Calu3 (cell line): Measurements from ENCODE around the gene CHST9. TPM values are rescaled to one million over a fixed set of nuclear protein-coding genes. Genes with fewer than 3 reads are reported as not detected.

ENCODE experiments used
- BruUV-seq: library from RNA; stranded (reverse); fragments of 400-500 nt; replicated peaks from 2 replicates; lab custom pipeline; 2021; lab: Mats Ljungman, UMichigan
- CTCF ChIA-PET: fragments of 300-600 bp; sonication (Branson Sonifier 250); formaldehyde crosslinking; loops from one replicate; lab custom pipeline; 2022; ENCODE audit warnings: antibody characterized with exemption; lab: Charles Lee
- DNase-seq: peaks from one replicate; pipeline ENCODE4 v3.0.0; 2022
- H3K27ac Mint-ChIP-seq: one replicate; pipeline ENCODE4 v1.8.0; 2022; ENCODE audit warnings: mixed read lengths; ENCODE audit not compliant: unreplicated experiment
- H3K27me3 Mint-ChIP-seq: one replicate; pipeline ENCODE4 v1.8.0; 2022; ENCODE audit warnings: mixed read lengths; ENCODE audit not compliant: unreplicated experiment
- H3K36me3 Mint-ChIP-seq: one replicate; pipeline ENCODE4 v1.8.0; 2022; ENCODE audit warnings: mild to moderate bottlenecking, moderate library complexity, mixed read lengths; ENCODE audit not compliant: insufficient read depth, unreplicated experiment
- H3K4me1 Mint-ChIP-seq: one replicate; pipeline ENCODE4 v1.8.0; 2022; ENCODE audit warnings: mild to moderate bottlenecking, low read depth, mixed read lengths; ENCODE audit not compliant: unreplicated experiment
- H3K4me3 Mint-ChIP-seq: one replicate; pipeline ENCODE4 v1.8.0; 2022; ENCODE audit warnings: mild to moderate bottlenecking, low read depth, moderate library complexity, mixed read lengths; ENCODE audit not compliant: unreplicated experiment
- H3K9me3 Mint-ChIP-seq: one replicate; pipeline ENCODE4 v1.8.0; 2022; ENCODE audit warnings: low read depth, mixed read lengths; ENCODE audit not compliant: unreplicated experiment
- CTCF ChIP-seq: fragments of 200-600 bp; IDR thresholded peaks from one replicate; pipeline ENCODE4 v1.8.0; 2022; ENCODE audit warnings: antibody characterized with exemption; ENCODE audit not compliant: unreplicated experiment
- intact Hi-C: fragments of 100-400 bp; cut with micrococcal nuclease; formaldehyde crosslinking; loops from one replicate; pipeline ENCODE4 v1.10.0; 2022; ENCODE audit not compliant: unreplicated experiment
- total RNA-seq: library from RNA; stranded (reverse); gene quantifications from 2 replicates; pipeline ENCODE4 v1.2.3, GENCODE V29; 2022

Gene CHST9
- total RNA-seq, 1 experiment from 2014 or later: 56.9 TPM

- H3K4me3 Mint-ChIP-seq: no peak overlapping the region
- H3K9me3 Mint-ChIP-seq: no peaks in the 10 kb centered on the region
- BruUV-seq: no TSS peak
- no peak for DNase-seq
- CTCF ChIA-PET: no interaction called here
- H3K4me1 Mint-ChIP-seq: peaks cover 18% of the 10 kb centered on the region
- H3K36me3 Mint-ChIP-seq: no peaks in the 10 kb centered on the region
- intact Hi-C loops: no loop called here
- H3K27ac Mint-ChIP-seq: no peak overlapping the region
- TF ChIP-seq CTCF: no peak
- H3K27me3 Mint-ChIP-seq: no peaks in the 10 kb centered on the region
Observed at GRCh38 chr18:27075828-27076227, 109.3 kb downstream of the CHST9 start.

- H3K4me1 Mint-ChIP-seq: peaks cover 10% of the 10 kb centered on the region
- H3K4me3 Mint-ChIP-seq: no peak overlapping the region
- DNase-seq: no peak
- H3K27me3 Mint-ChIP-seq: no peaks in the 10 kb centered on the region
- CTCF ChIA-PET: no interaction called here
- H3K9me3 Mint-ChIP-seq: no peaks in the 10 kb centered on the region
- no TSS peak for BruUV-seq
- H3K36me3 Mint-ChIP-seq: no peaks in the 10 kb centered on the region
- intact Hi-C loops: no loop called here
- no peak for TF ChIP-seq CTCF
- no peak overlapping the region for H3K27ac Mint-ChIP-seq
Observed at GRCh38 chr18:27073404-27073830, 111.7 kb downstream of the CHST9 start.

- no peaks in the 10 kb centered on the region for H3K27me3 Mint-ChIP-seq
- H3K36me3 Mint-ChIP-seq: peaks cover 5% of the 10 kb centered on the region
- H3K4me3 Mint-ChIP-seq: no peak overlapping the region
- DNase-seq: no peak
- BruUV-seq: no TSS peak
- H3K9me3 Mint-ChIP-seq: no peaks in the 10 kb centered on the region
- peaks cover 10% of the 10 kb centered on the region for H3K4me1 Mint-ChIP-seq
- no peak overlapping the region for H3K27ac Mint-ChIP-seq
- intact Hi-C loops: no loop called here
- no peak for TF ChIP-seq CTCF
- CTCF ChIA-PET: no interaction called here
Observed at GRCh38 chr18:27064673-27065072, 120.4 kb downstream of the CHST9 start.

GRCh38 chr18:27062802-27063201 lies 122.3 kb downstream of the CHST9 start:
- H3K27ac Mint-ChIP-seq: peak overlapping the region; percentile 77
- DNase-seq: peak; percentile 39
- no peak for TF ChIP-seq CTCF
- no peaks in the 10 kb centered on the region for H3K27me3 Mint-ChIP-seq
- no peaks in the 10 kb centered on the region for H3K9me3 Mint-ChIP-seq
- peaks cover 10% of the 10 kb centered on the region for H3K4me1 Mint-ChIP-seq
- CTCF ChIA-PET: interaction anchor here (0.6 kb wide), 1 partner anchor 26 kb away, joined by 4 read pairs; no protein-coding TSS in a partner anchor
- BruUV-seq: no TSS peak
- peaks cover 5% of the 10 kb centered on the region for H3K36me3 Mint-ChIP-seq
- H3K4me3 Mint-ChIP-seq: no peak overlapping the region
- intact Hi-C loops: no loop called here
